ENCODE data around the gene SLC22A5. TPM values are rescaled to one million over a fixed set of nuclear protein-coding genes. Genes with fewer than 3 reads are reported as not detected.
A peak's percentile ranks its signal among the peaks of the same experiment; 100 is the strongest.

Gene SLC22A5
- total and polyA plus RNA-seq, 10 of the 15 experiments (the other 5 are each of a cell fraction or from before 2014, with no cell fraction given), result 1.1 to 4.4 (median 2.3) TPM

DNA sequence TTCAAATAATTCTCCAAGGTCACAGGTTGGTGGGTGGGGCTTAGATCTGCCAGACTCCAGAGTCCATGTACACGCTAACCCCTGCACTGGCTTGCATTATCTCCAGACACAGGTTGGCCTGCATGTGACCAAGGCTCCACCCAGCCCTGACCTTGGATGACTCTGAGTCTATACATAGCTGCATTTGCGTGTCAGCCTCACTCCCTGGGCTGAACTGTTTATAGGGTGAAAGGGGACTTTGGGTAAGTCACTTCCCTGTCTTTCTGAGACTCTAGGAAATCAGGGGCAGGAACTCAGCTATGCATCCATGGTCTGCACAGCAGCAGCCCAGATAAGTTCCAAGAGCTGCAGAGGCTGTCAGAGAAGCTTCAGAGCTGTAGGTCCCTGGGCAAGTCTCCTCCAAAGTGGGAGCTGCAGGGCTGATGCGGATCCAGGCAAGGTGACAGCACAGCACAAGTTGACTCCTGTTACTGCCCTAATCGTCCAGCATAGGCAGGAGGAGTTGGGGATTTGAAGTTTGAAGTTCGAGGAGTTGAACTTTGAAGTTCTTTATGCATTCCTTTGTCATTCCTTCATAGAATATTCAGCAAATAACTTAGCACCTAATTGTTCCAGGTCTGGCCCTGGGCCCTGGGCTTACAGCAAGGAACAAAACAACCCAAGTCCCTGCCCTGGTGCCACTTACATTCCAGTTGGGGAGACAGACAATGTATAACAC, 53.4 kb downstream of the SLC22A5 start (continued):
- TF ChIP-seq JUNB (IDR thresholded peaks at IDR 0.05) (peak; percentile 24; the same call in 1 of the 2 replicates), MEF2B (IDR thresholded peaks at IDR 0.05; ENCODE audit: partially characterized antibody, poor library complexity, severe bottlenecking) (peak; percentile 88), SIN3A (IDR thresholded peaks at IDR 0.05; ENCODE audit: low read depth, low read length) (no peak), SUPT20H (IDR thresholded peaks at IDR 0.05; ENCODE audit: borderline replicate concordance, control insufficient read depth, low read depth, low read length) (no peak), PAX5 (IDR thresholded peaks at IDR 0.05; ENCODE audit: borderline replicate concordance, low read depth, low read length) (peak; percentile 70; the same call in 1 of the 2 replicates), ZZZ3 (IDR thresholded peaks at IDR 0.05; ENCODE audit: control insufficient read depth, insufficient read length, low read depth) (no peak), E2F4 (IDR thresholded peaks at IDR 0.05; ENCODE audit: low read depth, low read length) (no peak), RB1 (IDR thresholded peaks at IDR 0.05; ENCODE audit: borderline replicate concordance) (no peak), ZNF24 (IDR thresholded peaks at IDR 0.05) (no peak), ATF7 (IDR thresholded peaks at IDR 0.05; ENCODE audit: low read depth) (peak; percentile 72), EZH2 (IDR thresholded peaks at IDR 0.05; ENCODE audit: borderline replicate concordance, control insufficient read depth, low read depth, low read length) (no peak), POLR2AphosphoS2 (IDR thresholded peaks at IDR 0.05; ENCODE audit: low read depth, low read length) (no peak; the same call in 1 of the 2 replicates), POLR2A (IDR thresholded peaks at IDR 0.05; ENCODE audit: low read depth, low read length) (no peak), HDGF (IDR thresholded peaks at IDR 0.05) (no peak; the same call in 1 of the 2 replicates), CREM (IDR thresholded peaks at IDR 0.05; ENCODE audit: low read depth) (peak; percentile 70), GATAD2B (conservative IDR thresholded peaks at IDR 0.05; ENCODE audit: low read depth) (peak; percentile 64; the same call in 1 of the 2 replicates), SMAD5 (IDR thresholded peaks at IDR 0.05; ENCODE audit: low read depth) (no peak), MTA3 (IDR thresholded peaks at IDR 0.05; ENCODE audit: borderline replicate concordance, low read length) (no peak), FOXK2 (IDR thresholded peaks at IDR 0.05) (no peak), NFIC (IDR thresholded peaks at IDR 0.05; ENCODE audit: low read depth, low read length) (no peak), SIX5 (IDR thresholded peaks at IDR 0.05; ENCODE audit: low read depth, low read length, severe bottlenecking) (no peak), IKZF2 (IDR thresholded peaks at IDR 0.05) (peak; percentile 85 to 87), REST (IDR thresholded peaks at IDR 0.05; ENCODE audit: low read depth, low read length) (no peak), CEBPB (IDR thresholded peaks at IDR 0.05; ENCODE audit: borderline replicate concordance in 1 of 2, low read depth in 2 of 2, low read length in 2 of 2) (no peak), MTA2 (IDR thresholded peaks at IDR 0.05; ENCODE audit: low read depth) (peak; percentile 71; the same call in 1 of the 2 replicates)
- TF ChIP-seq, protein P1, sequence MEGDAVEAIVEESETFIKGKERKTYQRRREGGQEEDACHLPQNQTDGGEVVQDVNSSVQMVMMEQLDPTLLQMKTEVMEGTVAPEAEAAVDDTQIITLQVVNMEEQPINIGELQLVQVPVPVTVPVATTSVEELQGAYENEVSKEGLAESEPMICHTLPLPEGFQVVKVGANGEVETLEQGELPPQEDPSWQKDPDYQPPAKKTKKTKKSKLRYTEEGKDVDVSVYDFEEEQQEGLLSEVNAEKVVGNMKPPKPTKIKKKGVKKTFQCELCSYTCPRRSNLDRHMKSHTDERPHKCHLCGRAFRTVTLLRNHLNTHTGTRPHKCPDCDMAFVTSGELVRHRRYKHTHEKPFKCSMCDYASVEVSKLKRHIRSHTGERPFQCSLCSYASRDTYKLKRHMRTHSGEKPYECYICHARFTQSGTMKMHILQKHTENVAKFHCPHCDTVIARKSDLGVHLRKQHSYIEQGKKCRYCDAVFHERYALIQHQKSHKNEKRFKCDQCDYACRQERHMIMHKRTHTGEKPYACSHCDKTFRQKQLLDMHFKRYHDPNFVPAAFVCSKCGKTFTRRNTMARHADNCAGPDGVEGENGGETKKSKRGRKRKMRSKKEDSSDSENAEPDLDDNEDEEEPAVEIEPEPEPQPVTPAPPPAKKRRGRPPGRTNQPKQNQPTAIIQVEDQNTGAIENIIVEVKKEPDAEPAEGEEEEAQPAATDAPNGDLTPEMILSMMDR (IDR thresholded peaks at IDR 0.05 in 2 of 3, conservative IDR thresholded peaks at IDR 0.05 in 1 of 3; ENCODE audit: control insufficient read depth in 2 of 3, extremely low read depth in 1 of 3, insufficient read depth in 1 of 3, low read depth in 3 of 3, low read length in 3 of 3), result no peak

Data from GM12878 (cell line).